Parathyroid adenoma (tissue), 2 donors: ENCODE results near the gene TST.

Experiments
- H2AFZ ChIP-seq: fragments of 300-600 bp; sonication (generic); one replicate; pipeline ENCODE4 v1.7.0; 2017; ENCODE audit warnings: antibody characterized with exemption, mild to moderate bottlenecking
- H3K27ac ChIP-seq: fragments of 300-600 bp; sonication (generic); one replicate; pipeline ENCODE4 v1.7.0; 2017
- H3K27me3 ChIP-seq: fragments of 300-600 bp; sonication (generic); one replicate; pipeline ENCODE4 v1.7.0; 2017; ENCODE audit warnings: low read length; ENCODE audit not compliant: control insufficient read depth, insufficient read depth
- H3K36me3 ChIP-seq: fragments of 300-600 bp; sonication (generic); one replicate; pipeline ENCODE4 v1.7.0; 2017; ENCODE audit warnings: low read length; ENCODE audit not compliant: control insufficient read depth, insufficient read depth
- H3K4me1 ChIP-seq: fragments of 300-600 bp; sonication (generic); one replicate; pipeline ENCODE4 v1.7.0; 2017; ENCODE audit warnings: control low read depth
- H3K4me2 ChIP-seq: fragments of 300-600 bp; sonication (generic); one replicate; pipeline ENCODE4 v1.7.0; 2017; ENCODE audit warnings: low read length
- H3K4me3 ChIP-seq: fragments of 300-600 bp; sonication (generic); one replicate; pipeline ENCODE4 v1.7.0; 2017; ENCODE audit warnings: low read depth, low read length
- H3K79me2 ChIP-seq: fragments of 300-600 bp; sonication (generic); one replicate; pipeline ENCODE4 v1.7.0; 2017; ENCODE audit warnings: control low read depth
- H3K9ac ChIP-seq: fragments of 300-600 bp; sonication (generic); one replicate; pipeline ENCODE4 v1.7.0; 2017; ENCODE audit warnings: mild to moderate bottlenecking
- H3K9me3 ChIP-seq: fragments of 300-600 bp; sonication (generic); one replicate; pipeline ENCODE4 v1.7.0; 2017; ENCODE audit warnings: low read length; ENCODE audit not compliant: control insufficient read depth
- CTCF ChIP-seq: fragments of 300-600 bp; sonication (generic); IDR thresholded peaks from one replicate; pipeline ENCODE4 v1.7.0; 2017; ENCODE audit warnings: antibody characterized with exemption, mild to moderate bottlenecking
- donor health status: primary hyperparathyroidism.

The TST gene

GRCh38 chr22:37058917-37059701 lies 39.9 kb upstream of the TST start:
- no peaks in the 10 kb centered on the region for H3K79me2 ChIP-seq
- H3K4me2 ChIP-seq: no peak overlapping the region
- H3K36me3 ChIP-seq: no peaks in the 10 kb centered on the region
- no peak overlapping the region for H2AFZ ChIP-seq
- no peaks in the 10 kb centered on the region for H3K9me3 ChIP-seq
- no peaks in the 10 kb centered on the region for H3K4me1 ChIP-seq
- H3K9ac ChIP-seq: no peak overlapping the region
- no peak for TF ChIP-seq CTCF
- no peaks in the 10 kb centered on the region for H3K27me3 ChIP-seq
- no peak overlapping the region for H3K4me3 ChIP-seq
- H3K27ac ChIP-seq: no peak overlapping the region

- no peaks in the 10 kb centered on the region for H3K4me1 ChIP-seq
- no peak overlapping the region for H3K4me2 ChIP-seq
- H3K4me3 ChIP-seq: no peak overlapping the region
- H3K9ac ChIP-seq: no peak overlapping the region
- no peak overlapping the region for H2AFZ ChIP-seq
- no peak overlapping the region for H3K27ac ChIP-seq
- no peaks in the 10 kb centered on the region for H3K36me3 ChIP-seq
- TF ChIP-seq CTCF: no peak
- H3K9me3 ChIP-seq: no peaks in the 10 kb centered on the region
- no peaks in the 10 kb centered on the region for H3K27me3 ChIP-seq
- no peaks in the 10 kb centered on the region for H3K79me2 ChIP-seq
Observed at GRCh38 chr22:37057796-37058510, 38.7 kb upstream of the TST start.

DNA sequence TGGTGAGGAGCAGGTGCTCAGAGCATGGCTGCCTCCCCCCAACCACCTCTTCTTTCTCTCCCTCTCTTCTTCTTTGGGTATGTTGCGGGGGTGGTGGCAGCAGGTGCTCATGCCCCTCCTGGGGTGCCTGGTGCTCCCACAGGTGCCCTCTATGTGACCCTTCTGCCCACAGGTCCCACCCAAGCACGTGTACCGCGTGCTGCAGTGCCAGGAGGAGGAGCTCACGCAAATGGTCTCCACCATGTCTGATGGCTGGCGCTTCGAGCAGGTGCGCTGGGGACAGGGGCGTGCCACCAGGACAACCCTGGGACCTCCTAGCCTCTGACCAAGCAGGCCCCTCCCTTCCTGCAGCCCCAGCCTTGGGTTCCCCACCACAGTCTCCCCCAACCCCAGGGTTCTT lies 38.0 kb upstream of the TST start:
- no peak for TF ChIP-seq CTCF
- no peak overlapping the region for H3K9ac ChIP-seq
- no peaks in the 10 kb centered on the region for H3K4me1 ChIP-seq
- H3K36me3 ChIP-seq: no peaks in the 10 kb centered on the region
- no peaks in the 10 kb centered on the region for H3K79me2 ChIP-seq
- H3K4me2 ChIP-seq: no peak overlapping the region
- H3K27me3 ChIP-seq: no peaks in the 10 kb centered on the region
- no peak overlapping the region for H3K27ac ChIP-seq
- H3K4me3 ChIP-seq: no peak overlapping the region
- H2AFZ ChIP-seq: no peak overlapping the region
- H3K9me3 ChIP-seq: no peaks in the 10 kb centered on the region

GRCh38 chr22:37056246-37056645 lies 37.0 kb upstream of the TST start:
- H2AFZ ChIP-seq: no peak overlapping the region
- no peaks in the 10 kb centered on the region for H3K79me2 ChIP-seq
- H3K27ac ChIP-seq: no peak overlapping the region
- no peaks in the 10 kb centered on the region for H3K9me3 ChIP-seq
- H3K4me3 ChIP-seq: no peak overlapping the region
- no peaks in the 10 kb centered on the region for H3K4me1 ChIP-seq
- H3K9ac ChIP-seq: no peak overlapping the region
- no peaks in the 10 kb centered on the region for H3K36me3 ChIP-seq
- H3K27me3 ChIP-seq: no peaks in the 10 kb centered on the region
- TF ChIP-seq CTCF: no peak
- H3K4me2 ChIP-seq: no peak overlapping the region
